ENCODE data around the gene MANBA. TPM values are rescaled to one million over a fixed set of nuclear protein-coding genes. Genes with fewer than 3 reads are reported as not detected.

Gene MANBA
- total RNA-seq, 4 donors from 2014 or later, result 11.9 to 20.8 (median 14.3) TPM

DNA sequence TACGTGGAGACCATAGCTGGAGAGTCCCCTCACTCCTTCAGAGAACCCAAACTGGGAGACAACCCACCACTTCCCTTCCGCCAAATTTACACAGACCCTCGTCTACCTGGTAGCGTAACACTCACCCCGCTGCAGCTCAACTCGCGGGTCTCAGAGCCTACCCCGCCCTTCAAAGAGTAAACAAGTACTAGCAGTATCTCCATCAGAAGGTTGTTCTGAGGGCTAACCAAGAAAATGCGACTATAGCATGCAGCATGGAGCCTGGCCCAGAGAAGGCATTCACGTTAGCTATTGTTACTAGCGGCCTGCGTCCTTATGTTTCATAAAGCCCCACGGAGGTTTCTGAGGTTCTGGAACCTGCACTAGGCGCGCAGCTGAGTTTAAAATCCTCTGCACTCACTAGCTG is 531 bp upstream of the MANBA start:
- no peak for DNase-seq (ENCODE audit: low spot score in 2 of 2)
- intact Hi-C loops (cut with DNase I; ENCODE audit: low total_unique reads), result no loop called here
- 2 to 4% methylated on average over 15 of the region's 15 CpGs for WGBS, 2 donors
- H3K4me3 ChIP-seq (ENCODE audit: low read depth, poor library complexity, severe bottlenecking), result peak overlapping the region; percentile 77
- TF ChIP-seq POLR2A (IDR thresholded peaks at IDR 0.05), result no peak
- TF ChIP-seq, protein P1, sequence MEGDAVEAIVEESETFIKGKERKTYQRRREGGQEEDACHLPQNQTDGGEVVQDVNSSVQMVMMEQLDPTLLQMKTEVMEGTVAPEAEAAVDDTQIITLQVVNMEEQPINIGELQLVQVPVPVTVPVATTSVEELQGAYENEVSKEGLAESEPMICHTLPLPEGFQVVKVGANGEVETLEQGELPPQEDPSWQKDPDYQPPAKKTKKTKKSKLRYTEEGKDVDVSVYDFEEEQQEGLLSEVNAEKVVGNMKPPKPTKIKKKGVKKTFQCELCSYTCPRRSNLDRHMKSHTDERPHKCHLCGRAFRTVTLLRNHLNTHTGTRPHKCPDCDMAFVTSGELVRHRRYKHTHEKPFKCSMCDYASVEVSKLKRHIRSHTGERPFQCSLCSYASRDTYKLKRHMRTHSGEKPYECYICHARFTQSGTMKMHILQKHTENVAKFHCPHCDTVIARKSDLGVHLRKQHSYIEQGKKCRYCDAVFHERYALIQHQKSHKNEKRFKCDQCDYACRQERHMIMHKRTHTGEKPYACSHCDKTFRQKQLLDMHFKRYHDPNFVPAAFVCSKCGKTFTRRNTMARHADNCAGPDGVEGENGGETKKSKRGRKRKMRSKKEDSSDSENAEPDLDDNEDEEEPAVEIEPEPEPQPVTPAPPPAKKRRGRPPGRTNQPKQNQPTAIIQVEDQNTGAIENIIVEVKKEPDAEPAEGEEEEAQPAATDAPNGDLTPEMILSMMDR (IDR thresholded peaks at IDR 0.05), result no peak

DNA sequence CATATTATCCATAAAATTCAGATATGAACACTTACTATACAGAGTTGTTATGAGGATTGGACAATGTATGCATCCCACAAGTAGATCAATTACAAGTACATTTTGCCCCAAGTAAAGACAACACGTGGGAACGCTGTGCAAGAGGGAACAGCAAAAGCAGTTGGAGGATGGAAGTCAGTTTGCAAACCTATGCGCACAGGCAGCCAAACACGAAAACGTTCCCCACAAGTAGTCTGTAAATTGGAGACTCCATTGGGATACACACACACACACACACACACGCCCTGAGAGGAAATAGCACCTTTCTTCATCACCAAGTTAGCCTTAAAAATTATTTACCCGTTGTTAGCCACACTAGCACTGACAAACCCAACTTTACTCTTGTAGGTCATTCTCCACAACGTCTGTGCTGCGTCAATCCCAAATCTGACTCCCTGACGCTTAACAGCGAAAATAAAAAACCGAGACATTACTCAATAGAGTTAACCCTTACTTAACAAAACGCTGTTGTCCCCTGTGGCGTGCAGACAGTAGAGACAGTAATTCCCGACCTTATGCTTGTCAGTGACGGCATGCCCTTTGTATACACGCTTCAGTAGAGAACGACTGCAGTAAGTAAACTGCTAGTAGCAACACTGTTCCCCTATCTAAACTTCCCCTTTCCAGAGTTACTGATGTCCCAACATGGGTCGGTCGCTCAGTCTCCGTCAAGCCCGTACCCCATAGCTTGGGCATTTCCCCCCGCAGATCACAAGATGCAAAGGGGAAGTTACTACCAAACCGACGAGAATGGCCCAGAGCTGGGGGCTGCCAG is 730 bp downstream of the MANBA start:
- peak in 1 of 2 donors; percentile 61 for DNase-seq (ENCODE audit: low spot score in 2 of 2)
- peak overlapping the region; percentile 77 for H3K4me3 ChIP-seq (ENCODE audit: low read depth, poor library complexity, severe bottlenecking)
- 1 to 3% methylated on average over 25 of the region's 25 CpGs for WGBS, 2 donors
- intact Hi-C loops (cut with DNase I; ENCODE audit: low total_unique reads), result no loop called here
- TF ChIP-seq POLR2A (IDR thresholded peaks at IDR 0.05), result no peak
- TF ChIP-seq, protein P1 (IDR thresholded peaks at IDR 0.05), result no peak

DNA sequence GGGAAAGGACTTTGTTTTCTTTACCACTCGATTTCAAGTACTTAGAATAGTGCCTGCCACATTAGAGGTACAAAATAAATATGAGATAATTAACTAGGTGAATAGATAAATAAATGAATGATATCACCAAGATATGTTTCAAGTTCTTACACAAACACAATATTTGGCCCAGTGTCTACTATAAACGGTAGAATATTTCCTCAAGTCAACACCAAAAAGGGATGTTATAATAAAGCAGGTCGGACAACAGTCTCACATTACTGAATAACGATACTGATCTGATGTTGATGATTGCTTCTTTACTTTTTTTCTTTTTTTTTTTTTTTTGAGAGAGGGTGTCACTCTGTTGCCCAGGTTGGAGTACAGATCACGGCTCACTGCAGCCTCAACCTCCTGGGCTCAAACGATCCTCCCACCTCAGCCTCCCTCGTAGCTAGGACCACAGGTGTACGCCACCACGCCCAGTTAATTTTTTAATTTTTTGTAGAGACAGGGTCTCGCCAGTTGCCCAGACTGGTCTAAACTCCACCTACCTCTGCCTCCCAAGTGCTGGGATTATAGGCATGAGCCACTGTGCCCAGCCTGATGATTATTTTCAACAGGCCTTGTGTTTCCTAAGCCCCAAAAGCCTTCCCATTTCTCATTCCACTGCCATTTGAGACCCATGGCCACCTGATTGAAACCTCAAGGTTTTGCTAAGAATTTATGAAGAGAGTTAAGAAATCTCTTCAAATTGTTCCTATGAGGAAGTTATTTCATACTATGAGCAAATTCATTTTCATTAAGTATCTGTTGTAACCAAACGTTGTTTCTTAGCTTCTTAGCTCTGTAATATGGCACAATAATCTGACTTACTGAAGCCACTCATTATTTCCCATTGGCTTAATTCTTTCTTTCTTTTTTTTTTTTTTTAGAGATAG is 2.3 kb downstream of the MANBA start:
- intact Hi-C loops (cut with DNase I; ENCODE audit: low total_unique reads), result no loop called here
- DNase-seq (ENCODE audit: low spot score in 2 of 2), result no peak
- 85 to 88% methylated on average over 11 of the region's 11 CpGs for WGBS, 2 donors
- H3K4me3 ChIP-seq (ENCODE audit: low read depth, poor library complexity, severe bottlenecking), result no peak overlapping the region
- TF ChIP-seq, protein P1 (IDR thresholded peaks at IDR 0.05), result no peak
- no peak for TF ChIP-seq POLR2A (IDR thresholded peaks at IDR 0.05)

DNA sequence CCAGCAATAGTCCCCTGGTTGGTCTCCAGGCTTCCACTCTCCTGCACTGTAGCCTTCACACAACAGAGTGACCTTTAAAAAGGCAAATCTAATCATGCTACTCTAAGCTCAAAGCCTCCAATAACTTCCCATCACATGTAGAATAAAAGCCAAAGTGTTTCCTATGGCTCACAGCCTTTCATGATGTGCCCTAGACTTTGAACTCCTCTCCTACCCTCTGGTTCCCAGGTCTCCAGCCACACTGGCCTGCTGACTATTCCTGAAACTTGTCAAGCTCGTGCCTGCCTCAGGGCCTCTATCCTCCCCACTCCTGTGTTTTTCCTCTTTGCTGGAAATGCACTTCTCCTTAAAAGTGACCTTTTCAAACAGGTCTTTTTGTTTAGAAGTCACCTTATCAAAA is 3.1 kb downstream of the MANBA start:
- intact Hi-C loops (cut with DNase I; ENCODE audit: low total_unique reads), result no loop called here
- no peak for DNase-seq (ENCODE audit: low spot score in 2 of 2)
- WGBS, 2 donors, result 63 to 84% methylated on average over 1 of the region's 1 CpG

DNA sequence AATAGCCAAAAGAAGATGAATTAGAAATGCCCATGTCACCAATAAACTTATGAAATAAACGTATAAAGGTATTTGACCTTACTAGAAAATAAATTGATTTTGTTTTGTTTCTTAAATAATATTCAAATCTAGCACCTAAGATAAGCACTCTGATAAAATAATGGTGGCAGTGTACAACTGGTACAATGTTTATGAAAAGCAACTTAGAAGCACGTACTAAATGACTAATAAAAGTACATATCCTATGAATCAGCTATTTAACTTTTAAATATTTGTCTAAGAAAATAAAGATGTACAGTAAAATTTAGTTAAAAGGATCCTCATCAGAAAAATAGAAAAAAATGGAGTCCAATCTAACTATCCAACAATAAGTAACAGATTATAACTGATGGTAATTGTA is 6.7 kb downstream of the MANBA start:
- TF ChIP-seq, protein P1 (IDR thresholded peaks at IDR 0.05), result no peak
- no peak for TF ChIP-seq POLR2A (IDR thresholded peaks at IDR 0.05)
- no peak for DNase-seq (ENCODE audit: low spot score in 2 of 2)
- intact Hi-C loops (cut with DNase I; ENCODE audit: low total_unique reads), result no loop called here
- 84 to 90% methylated on average over 2 of the region's 2 CpGs for WGBS, 2 donors
- no peak overlapping the region for H3K4me3 ChIP-seq (ENCODE audit: low read depth, poor library complexity, severe bottlenecking)

More for the DNA sequence above, 3.1 kb downstream of the MANBA start:
- TF ChIP-seq, protein P1 (IDR thresholded peaks at IDR 0.05), result no peak
- TF ChIP-seq POLR2A (IDR thresholded peaks at IDR 0.05), result no peak
- H3K4me3 ChIP-seq (ENCODE audit: low read depth, poor library complexity, severe bottlenecking), result no peak overlapping the region
